ENCODE data around the gene ATP9A. TPM values are rescaled to one million over a fixed set of nuclear protein-coding genes. Genes with fewer than 3 reads are reported as not detected.

ATP9A gene
- total RNA-seq, 1 experiment from 2014 or later, result 12.1 TPM

- no peak overlapping the region for H2AK5ac ChIP-seq (ENCODE audit: insufficient read length, low read length)
- no peak overlapping the region for H3K56ac ChIP-seq (ENCODE audit: insufficient read length, low read depth, low read length)
- H3T11ph ChIP-seq (ENCODE audit: low read length), result no peak overlapping the region
- H3K27me3 Mint-ChIP-seq (ENCODE audit: low read depth), result peaks cover 18% of the 10 kb centered on the region
- no peak overlapping the region for H3K23ac ChIP-seq (ENCODE audit: insufficient read length, low read depth, low read length)
- H3K4ac ChIP-seq (ENCODE audit: low read depth, low read length), result no peak overlapping the region
- H3K4me2 ChIP-seq (ENCODE audit: insufficient read depth, insufficient read length, low read length), result no peak overlapping the region
- H4K91ac ChIP-seq (ENCODE audit: insufficient read length, low read depth, low read length), result no peak overlapping the region
- H2BK5ac ChIP-seq (ENCODE audit: insufficient read length, low read length), result no peak overlapping the region
- no peak overlapping the region for H3K27ac ChIP-seq (ENCODE audit: insufficient read length, low read depth, low read length)
- WGBS (ENCODE audit: extremely low coverage, insufficient read length, low lambda C conversion rate), result no CpG with 5 or more reads among the region's 14 CpGs
- no peaks in the 10 kb centered on the region for H3K9me3 ChIP-seq (ENCODE audit: control insufficient read depth, low read depth, low read length)
- no peaks in the 10 kb centered on the region for H3K23me2 ChIP-seq (ENCODE audit: insufficient read length, low read depth, low read length, poor library complexity, severe bottlenecking)
- no peak for TF ChIP-seq CTCF (conservative IDR thresholded peaks at IDR 0.05)
- no peaks in the 10 kb centered on the region for H3K4me1 Mint-ChIP-seq
- no peak overlapping the region for H2AFZ ChIP-seq (ENCODE audit: low read length)
- H2BK120ac ChIP-seq (ENCODE audit: low read depth, low read length, poor library complexity, severe bottlenecking), result no peak overlapping the region
- H3K27me3 ChIP-seq (ENCODE audit: insufficient read depth, low read length), result no peaks in the 10 kb centered on the region
- no peak for DNase-seq
- no peak overlapping the region for H2BK12ac ChIP-seq (ENCODE audit: insufficient read length, low read depth, low read length)
- no peak overlapping the region for H2BK20ac ChIP-seq (ENCODE audit: low read depth, low read length, poor library complexity, severe bottlenecking)
- H3K79me1 ChIP-seq (ENCODE audit: insufficient read depth, low read depth, low read length, poor library complexity, severe bottlenecking), result no peaks in the 10 kb centered on the region
- no peaks in the 10 kb centered on the region for H3K9me3 Mint-ChIP-seq
- H4K8ac ChIP-seq (replicated peaks; ENCODE audit: insufficient read length, low read depth, low read length), result no peak overlapping the region
- H3K79me2 ChIP-seq (ENCODE audit: insufficient read depth, low read length), result no peaks in the 10 kb centered on the region
- H3K4me1 ChIP-seq (ENCODE audit: insufficient read depth, low read length), result no peaks in the 10 kb centered on the region
- no peak overlapping the region for H3K18ac ChIP-seq (ENCODE audit: insufficient read length, low read depth, low read length)
- no peak overlapping the region for H3K14ac ChIP-seq (ENCODE audit: insufficient read depth, low read length)
- H3K36me3 Mint-ChIP-seq (ENCODE audit: insufficient read depth in 1 of 3, low read depth in 3 of 3), result no peaks in the 10 kb centered on the region
- H3K4me3 Mint-ChIP-seq, result no peak overlapping the region
- no peaks in the 10 kb centered on the region for H4K20me1 ChIP-seq (ENCODE audit: control insufficient read depth, insufficient read depth, insufficient read length)
- no peak overlapping the region for H3K27ac Mint-ChIP-seq
- no peak overlapping the region for H3K9ac ChIP-seq (ENCODE audit: extremely low read depth, insufficient read length, low read length)
- no peak overlapping the region for H4K5ac ChIP-seq (ENCODE audit: insufficient read length, low read depth, low read length)
- H2BK15ac ChIP-seq (ENCODE audit: low read depth, low read length), result no peak overlapping the region
These were observed 184.7 kb downstream of the ATP9A start for GRCh38 chr20:51583499-51583898.

All from H9 (cell line).